Measurements from ENCODE around the gene SYT14.
"Not testable (repeated sequence)": the region's sequence is repeated elsewhere in the genome, so short reads cannot be mapped to it uniquely, and the experiment has no call there.

Gene SYT14

DNA sequence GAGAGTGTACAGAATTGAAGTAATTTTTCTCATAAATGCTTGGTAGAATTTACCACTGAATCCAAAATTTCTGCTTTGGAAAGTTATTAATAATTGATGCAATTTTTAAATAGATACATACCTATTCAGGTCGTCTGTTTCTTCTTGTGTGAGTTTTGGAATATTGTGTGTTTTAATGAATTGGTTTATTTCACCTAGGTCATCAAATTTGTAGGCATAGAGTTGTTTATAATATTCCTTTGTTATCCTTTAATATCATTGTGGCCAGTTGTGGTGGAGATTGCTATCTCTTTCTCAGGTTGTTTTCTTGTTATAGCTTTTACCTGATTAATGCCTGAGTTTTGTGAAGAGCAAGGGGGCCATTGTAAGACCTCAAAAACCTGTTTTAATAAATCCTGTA lies 93.5 kb downstream of the SYT14 start:
- no peak for DNase-seq

DNA sequence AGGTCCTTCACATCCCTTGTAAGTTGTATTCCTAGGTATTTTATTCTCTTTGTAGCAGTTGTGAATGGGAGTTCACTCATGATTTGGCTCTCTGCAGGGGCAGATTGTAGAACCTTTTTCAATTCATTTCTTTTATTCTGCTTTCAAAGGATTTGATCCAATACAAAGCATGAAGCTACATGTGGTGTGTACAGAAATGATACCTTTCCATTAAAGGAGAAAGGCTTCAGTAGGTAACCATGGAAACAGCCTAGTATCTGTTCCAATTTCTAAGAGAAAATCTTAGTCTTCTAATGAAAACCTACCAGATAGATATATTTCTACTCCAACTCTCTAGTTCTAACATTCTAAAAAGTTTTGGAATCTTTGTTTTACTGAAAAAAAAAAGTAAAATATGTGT lies 105.0 kb downstream of the SYT14 start:
- DNase-seq = no peak

DNA sequence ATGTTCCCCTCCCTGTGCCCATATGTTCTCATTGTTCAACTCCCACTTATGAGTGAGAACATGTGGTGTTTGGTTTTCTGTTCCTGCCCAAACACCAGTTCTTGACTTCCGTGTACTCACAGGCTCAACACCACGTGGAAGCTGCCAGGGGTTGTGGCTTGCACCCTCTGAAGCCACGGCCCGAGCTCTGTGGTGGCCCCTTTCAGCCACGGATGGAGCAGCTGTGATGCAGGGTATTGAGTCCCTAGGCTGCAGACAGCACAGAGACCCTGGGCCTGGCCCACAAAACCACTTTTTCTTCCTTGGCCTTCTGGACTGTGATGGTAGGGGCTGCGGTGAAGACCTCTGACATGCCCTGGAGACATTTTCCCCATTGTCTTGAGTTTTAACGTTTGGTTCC lies 111.6 kb downstream of the SYT14 start:
- DNase-seq = no peak

DNA sequence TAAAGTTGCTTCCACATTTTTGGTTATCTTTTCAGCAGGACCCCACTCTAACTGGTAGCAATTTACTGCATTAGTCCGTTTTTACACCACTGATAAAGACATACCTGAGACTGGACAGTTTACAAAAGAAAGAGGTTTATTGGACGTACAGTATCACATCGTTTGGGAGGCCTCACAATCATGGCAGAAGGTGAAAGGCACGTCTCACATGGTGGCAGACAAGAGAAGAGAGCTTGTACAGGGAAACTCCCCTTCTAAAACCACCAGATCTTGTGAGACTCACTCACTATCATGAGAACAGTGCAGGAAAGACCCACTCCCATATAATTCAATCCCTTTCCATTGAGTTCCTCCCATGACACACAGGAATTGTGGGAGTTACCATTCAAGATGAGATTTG lies 112.5 kb downstream of the SYT14 start:
- DNase-seq = not testable (repeated sequence)

DNA sequence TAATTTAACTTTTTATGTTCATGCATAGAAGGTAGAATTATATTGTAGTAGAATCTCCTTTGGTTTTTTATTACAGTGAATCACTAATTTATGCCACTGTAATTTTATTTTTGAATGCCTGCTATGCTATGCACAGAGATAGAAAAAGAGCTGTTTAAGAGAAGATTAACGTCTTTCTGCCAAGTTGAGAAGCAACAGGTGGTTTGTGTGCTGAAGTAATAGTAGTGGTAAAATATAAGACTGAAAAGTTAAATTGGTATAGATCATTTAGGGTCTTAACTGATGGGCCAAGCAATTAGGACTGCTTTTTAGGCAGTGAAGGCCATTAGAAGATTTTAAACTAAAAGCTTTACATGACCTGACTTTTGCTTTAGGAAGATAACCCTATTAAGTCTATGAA lies 115.1 kb downstream of the SYT14 start:
- no peak for DNase-seq

DNA sequence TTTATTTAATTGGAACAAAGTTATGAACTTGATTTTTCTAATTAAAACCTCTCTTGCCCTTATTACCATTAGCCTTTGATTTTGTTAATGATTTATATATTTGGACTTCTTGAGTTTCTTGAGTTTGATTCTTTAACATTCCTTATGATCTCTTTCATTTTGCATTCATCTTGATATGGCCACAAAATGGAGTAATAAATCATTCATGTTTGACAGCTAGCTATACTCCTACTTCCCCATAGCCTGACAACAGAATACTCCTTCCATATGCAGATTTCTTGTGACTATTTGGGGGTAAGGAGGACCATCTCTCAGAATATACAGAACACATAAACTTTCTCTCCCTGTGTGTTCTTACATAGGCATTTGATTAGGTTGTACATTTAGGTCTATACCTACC lies 119.6 kb downstream of the SYT14 start:
- no peak for DNase-seq

DNA sequence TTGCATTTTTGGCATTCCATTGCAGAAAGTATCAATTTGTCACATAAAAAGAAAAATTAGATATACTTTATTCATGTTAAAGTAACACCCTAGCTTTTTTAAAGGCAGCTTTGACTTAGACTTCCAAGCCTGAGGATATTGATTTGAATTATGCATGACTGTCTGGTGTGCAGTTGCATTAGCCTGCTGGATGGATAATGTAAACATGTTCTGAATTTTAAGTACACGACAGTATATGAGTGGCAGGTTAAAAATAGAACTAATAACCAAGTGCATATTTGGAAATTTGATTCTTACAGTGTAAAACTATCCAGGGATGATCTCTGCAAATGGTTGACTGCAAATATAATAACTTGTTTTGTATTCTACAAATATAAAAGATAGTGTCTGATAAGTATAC lies 124.0 kb downstream of the SYT14 start:
- no peak for DNase-seq

DNA sequence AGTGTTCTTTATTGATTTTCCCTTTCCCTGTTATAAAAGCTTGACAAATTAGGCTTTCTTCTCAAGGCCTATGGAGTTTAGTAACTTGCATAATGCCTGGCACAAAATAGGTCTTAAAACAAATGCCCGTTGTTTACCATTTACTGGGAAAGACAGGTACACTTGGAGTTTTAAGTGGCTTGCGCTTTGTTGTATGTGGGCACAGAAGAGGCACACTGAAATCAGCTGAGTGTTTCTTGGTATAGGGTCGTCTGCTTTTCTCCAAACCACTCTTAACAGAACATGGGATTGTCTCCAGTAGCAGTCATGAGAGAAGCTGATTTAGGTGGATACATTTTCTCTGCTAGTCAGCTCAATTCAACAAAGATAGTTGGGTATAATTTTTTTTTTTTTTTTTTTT lies 132.5 kb downstream of the SYT14 start:
- no peak for DNase-seq

DNA sequence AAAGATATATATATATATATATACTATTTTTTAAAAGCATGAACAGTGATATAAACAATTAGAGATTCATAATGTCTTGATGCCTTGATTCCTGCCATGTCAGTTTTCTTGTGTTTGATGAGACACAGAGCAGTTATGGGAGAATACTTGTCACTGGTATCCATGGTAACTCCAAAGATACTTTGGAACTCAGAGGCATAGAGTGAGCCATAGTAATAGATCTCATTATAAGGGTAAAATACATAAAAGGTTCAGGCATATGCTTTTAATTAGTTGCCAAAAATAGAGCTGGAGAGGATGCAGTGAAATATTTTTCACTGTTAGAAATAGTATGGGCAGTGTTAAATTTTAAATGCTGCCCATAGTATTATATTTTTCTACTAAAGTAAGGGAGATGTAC lies 134.1 kb downstream of the SYT14 start:
- no peak for DNase-seq

DNA sequence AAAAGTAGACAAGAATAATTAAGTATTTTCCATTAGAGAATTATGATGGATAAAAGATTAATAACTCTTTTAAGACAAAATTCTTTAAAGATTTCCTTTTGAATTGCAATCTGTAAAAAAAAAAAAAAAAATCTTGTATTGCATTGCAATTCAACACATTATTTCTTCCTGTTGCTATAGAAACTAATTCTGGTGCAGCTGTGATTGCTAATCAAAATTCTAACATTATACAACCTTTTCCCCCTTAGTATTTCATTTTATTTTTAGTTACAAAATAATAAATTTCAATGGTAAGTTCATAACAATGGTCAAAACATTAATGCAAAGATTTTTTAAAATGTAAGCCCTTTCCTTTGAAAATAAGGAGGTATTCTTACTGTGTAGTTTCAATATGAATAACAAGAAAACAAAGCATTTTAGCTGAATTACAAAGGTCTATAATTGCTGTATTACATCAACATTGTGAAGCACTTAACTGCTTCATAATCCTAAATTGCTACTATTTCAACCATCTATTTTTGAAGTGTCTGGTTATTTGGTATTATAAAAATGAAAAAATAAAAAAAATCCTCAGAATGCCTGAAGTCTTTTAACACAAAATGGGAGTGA lies 135.0 kb downstream of the SYT14 start:
- no peak for DNase-seq

DNA sequence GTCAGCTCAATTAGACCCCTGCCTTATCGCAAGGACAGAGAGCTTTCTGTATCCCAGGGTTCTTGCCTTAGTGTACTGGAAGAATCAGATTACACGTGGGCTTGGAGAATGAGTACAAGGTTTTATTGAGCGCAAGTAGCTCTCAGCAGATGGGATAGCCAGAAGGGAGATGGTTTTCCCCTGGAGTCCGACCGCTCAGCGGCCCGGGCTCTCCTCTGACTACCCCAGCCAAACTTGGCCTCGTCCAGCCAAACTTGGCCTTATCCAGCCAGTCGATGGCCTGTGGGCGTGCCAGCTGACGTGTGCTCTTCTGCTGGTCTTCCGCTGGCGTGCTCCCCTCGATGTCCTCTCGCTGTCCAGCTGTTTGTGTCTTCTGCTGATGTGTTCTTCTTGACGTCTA lies 136.9 kb downstream of the SYT14 start:
- DNase-seq = no peak

DNA sequence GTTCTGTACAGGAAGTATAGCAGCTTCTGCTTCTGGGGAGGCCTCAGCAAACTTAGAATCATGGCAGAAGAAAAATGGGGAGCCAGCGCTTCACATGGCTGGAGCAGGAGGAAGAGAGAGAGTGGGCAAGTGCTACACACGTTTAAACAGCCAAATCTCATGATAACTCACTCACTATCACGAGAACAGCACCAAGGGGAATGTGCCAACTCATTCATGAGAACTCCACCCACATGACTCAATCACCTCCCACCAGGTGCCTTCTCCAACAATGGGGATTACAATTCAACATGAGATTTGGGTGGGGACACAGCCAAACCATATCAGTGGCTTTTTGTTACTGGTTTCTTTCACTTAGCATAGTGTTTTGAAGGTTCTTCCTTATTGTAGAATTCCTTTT lies 138.6 kb downstream of the SYT14 start:
- no peak for DNase-seq

DNA sequence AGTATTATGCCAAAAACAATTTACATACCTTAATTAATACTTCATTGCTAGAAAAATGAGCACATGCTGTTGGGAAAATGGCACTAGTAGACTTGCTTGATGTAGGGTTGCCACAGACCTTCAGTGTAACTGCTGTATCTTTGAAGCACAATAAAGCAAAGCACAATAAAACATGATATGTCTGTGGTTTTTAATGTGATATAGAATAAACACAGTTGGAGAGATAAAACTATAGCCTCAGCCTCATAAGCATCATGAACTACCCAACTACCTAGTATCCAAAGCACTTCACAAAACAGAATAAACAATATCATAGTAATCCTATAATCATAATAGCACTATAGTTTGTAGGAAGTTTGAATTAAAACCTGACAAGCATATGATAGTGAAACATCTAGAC lies 143.5 kb downstream of the SYT14 start:
- no peak for DNase-seq

DNA sequence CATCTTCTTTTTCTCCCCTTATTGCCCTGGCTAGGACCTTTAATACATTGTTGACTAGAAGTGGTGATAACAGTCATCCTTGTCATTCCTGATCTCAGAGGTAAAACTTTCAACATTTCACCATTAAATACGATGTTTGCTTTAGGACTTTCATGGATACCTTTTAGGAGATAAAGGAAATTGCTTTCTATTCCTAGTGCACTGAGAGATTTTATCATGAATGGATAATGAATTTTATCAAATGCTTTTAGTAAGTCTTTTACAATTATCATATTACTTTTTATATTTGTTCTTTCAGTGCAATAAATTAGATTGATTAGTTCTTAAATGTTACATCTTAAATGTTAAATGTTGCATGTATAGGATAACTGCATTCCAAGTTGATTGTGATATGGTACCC lies 147.3 kb downstream of the SYT14 start:
- DNase-seq = no peak

DNA sequence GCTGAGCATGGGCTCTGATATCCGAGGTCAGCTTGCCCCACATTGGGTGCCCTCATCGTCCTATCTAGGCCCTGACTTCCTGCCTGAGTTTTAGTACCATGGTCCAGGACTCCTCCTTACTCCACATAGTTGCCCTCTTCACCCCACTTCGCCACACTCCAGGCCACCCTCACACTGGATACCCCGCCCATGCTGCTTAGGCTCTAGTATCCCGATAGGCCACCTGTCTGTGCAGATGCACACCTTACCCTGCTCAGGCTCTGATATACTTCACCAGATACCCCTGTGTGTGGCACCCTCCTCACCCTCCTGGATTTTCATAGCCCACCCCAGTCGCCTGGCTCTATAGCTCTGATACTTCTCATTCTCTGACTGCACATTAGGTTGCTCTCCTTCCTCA lies 149.0 kb downstream of the SYT14 start:
- DNase-seq = no peak

DNA sequence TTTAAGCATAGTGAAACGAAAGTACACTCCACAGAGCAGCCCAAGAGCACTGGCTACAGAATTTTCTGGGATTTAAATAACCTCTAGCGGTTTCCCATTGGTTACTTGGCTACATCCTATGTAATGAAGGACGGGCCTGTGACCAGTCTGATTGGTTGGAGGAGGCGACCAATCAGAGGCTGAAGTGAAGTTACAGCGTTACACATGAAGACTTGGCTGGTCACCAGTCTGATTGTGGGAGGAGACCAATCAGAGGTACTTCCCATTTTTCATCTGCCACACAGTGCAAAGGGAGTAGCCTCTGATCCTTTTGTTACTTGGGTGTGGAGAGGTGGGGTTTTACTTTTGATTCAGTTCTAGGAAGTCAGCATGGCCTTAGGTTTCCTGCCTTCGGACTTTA lies 151.8 kb downstream of the SYT14 start:
- DNase-seq = no peak

DNA sequence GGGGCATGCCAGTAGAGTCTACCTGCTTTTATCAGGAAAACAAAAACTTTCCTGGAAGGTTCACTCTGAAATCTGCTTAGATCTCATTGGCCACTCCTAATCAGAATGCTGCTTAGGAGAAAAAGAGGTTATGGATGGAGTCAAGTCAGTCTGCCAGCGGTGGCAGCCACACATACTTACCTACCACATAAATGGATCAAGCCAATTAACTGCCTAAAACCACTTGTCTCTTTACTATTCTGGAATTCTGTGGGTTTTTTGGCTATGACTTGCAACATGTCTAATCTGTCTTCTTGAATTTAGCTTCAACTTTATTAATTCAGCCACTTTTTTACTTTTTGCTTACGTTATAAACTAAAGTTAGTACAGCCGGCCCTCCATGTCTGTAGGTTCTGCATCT lies 154.3 kb downstream of the SYT14 start:
- no peak for DNase-seq

DNA sequence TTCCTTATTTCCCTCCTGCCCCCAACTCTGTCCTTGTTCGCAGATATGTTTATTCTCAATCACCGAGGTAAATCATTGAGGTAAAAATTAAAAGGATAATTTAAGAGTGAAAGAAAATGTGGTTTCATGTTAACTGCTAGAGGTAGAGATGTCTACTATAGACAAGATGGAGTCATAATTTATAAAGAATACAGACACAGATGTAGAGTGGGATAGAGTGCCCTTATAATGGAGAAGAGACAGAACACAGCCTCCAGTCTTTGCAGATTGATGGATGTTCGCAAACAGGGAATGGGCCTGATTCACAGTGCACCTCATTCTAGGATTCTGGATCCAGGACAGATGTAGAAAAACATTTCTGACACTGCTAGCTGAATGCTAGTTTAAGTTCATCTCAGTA lies 155.4 kb downstream of the SYT14 start:
- DNase-seq = no peak

DNA sequence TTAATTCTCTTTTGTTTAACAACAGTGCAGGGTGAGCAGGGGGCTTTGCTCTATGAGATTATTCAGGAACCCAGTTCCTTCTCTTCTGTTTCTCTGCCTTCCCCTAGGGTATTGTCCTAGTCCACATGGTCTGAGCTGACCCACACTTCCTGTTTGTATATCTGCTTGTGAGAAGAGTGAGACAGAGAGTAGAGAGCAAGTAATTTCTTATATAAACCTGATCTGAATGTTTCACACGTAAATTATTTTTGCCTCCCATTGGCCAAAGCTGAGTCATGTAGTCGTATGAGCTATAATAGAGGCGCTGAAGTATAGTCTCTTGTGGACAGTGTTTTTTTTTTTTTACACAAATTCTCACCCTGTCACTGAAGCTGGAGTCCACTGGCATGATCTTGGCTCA lies 160.3 kb downstream of the SYT14 start:
- no peak for DNase-seq

DNA sequence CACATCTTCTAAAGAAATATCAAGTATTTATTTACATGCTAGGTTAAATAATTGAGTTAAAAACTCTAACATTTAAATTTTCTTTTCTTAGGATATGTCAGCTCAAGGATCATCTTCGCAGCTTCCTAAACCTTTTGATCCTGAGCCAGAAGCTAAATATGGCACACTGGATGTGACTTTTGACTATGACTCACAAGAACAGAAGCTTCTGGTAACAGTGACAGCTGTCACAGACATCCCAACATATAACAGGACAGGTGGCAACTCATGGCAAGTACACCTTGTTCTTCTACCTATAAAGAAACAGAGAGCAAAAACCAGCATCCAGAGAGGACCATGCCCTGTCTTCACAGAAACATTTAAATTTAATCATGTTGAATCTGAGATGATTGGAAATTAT lies 161.9 kb downstream of the SYT14 start:
- DNase-seq = no peak

DNA sequence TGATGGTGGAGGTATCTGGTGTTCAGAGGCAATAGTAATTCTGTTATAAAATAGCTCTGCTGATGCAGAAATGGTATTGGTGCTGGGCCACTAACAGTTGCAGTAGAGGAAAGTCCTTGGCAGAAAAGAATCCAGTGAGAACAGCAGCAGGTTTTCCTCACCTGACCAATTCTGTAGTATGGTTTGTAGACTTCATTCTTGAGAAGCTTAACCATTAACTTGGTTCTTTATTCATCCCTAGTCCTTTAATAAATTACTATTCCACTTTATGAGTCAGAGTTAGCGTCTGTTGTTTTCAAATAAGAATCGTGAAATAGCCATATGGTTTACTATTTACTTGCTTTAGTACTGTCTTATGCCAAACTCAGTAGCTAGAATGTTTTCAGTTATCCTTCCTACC lies 166.1 kb downstream of the SYT14 start:
- DNase-seq = no peak

DNA sequence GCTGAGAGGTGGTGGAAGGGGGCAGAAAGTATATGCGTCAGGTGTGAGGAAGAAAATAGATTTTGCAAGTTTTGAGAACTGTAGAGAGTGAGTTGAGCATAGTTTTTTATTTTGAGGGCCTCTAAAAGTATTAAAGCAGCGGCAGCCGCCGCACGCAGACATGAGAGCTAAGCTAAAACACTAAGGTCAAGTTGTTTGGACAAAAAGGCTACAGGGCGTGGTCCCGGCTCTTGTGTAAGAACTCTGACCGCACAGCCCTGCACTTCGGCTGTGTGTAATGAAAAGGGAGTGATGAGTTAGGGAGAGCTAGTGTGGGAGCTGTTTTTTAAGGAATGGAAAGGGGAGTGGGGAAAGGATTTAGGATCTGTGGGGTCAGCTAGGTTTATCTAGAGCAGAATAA lies 174.9 kb downstream of the SYT14 start:
- not testable (repeated sequence) for DNase-seq

DNA sequence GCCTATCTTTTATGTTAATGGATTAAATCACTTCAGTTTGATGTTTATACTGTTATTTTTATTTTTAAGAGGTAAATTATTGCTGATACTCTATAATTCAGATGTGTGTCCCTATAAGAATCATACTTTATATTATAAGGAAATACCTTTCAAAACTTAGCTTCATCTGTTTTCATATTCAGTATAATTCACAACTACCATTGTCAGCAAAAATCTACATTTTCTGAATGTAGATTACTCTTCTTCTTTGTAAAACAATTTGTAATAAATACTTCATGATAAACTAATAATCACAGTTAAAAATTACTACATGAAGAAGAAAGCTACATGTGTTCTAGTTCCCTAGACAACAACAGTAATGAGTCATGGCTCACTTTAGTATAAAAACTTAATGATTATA lies 179.2 kb downstream of the SYT14 start:
- no peak for DNase-seq

DNA sequence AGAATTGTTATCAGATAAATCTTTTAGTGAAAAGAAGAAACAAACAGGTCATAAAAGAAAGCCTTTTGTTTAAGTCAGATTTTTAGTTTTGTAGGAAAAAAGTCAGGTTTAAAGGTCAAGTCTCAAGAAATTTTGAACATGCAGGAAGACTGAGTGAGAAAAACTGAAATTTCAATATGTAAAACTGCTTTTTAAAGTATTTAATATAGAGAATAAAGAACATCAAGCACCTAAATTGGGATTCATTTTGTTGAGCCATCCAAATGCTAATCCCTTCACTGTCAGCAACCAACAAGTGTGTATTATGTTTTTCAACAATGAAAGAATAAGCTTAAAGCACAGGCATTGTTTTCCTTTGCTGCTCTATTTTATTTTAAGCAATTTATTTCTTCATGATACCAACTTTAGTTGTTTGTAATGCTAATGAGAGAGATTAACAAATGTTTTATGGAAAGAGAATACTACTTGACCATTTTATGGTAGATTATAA lies 179.7 kb downstream of the SYT14 start:
- DNase-seq = no peak

DNA sequence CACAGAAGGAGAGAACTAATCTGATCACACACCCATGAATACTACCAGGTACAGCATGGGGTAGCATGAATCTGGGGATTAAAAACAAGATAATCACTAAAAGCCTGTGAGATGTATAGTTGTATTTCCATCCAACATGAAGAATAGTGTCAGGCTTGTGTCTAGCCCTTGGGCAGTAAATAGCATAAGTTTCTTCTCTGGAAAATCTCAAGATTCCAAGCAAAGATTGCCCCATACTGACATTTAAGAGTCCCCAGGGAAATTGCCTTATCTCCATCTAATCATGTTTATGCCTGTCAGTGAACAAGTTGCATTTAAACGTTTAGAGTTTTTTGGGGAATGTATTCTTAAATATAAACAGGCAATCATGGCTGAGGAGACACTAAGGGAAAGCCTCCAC lies 185.4 kb downstream of the SYT14 start:
- no peak for DNase-seq
